Heart left ventricle (tissue), 16 donors: ENCODE measurements around the gene DHH. TPM values are rescaled to one million over a fixed set of nuclear protein-coding genes. Genes with fewer than 3 reads are reported as not detected.

Source experiments
- ATAC-seq, 4 donors: fragments of 200-7000 bp; cut with Tn5 transposase; one replicate each; pipeline ENCODE4 v1.9.1; 2020 to 2022; ENCODE audit warnings: moderate library complexity in 4 of 4, mild to moderate bottlenecking in 3 of 4, moderate number of reproducible peaks in 1 of 4
- DNase-seq, 5 donors: peaks; one replicate each; pipeline ENCODE4 v3.0.0-alpha.2; 2020
- H3K27ac ChIP-seq, 12 donors: fragments of 200-600 bp; sonication (generic) in 4 of 12; one replicate each; pipeline versions ENCODE4 v1.5.0 to v1.8.0; 2016 to 2022; ENCODE audit warnings: mild to moderate bottlenecking in 2 of 12
- H3K27me3 ChIP-seq, 9 donors: fragments of 200-600 bp; sonication (generic) in 2 of 9; one replicate each; pipeline versions ENCODE4 v1.5.1 to v1.8.0; 2016 to 2022; ENCODE audit warnings: mild to moderate bottlenecking in 3 of 9
- H3K36me3 ChIP-seq, 9 donors: fragments of 200-600 bp; sonication (generic) in 2 of 9; one replicate each; pipeline versions ENCODE4 v1.5.0 to v1.8.0; 2018 to 2022; ENCODE audit warnings: mild to moderate bottlenecking in 2 of 9
- H3K4me1 ChIP-seq, 12 donors: fragments of 200-600 bp; sonication (generic) in 4 of 12; one replicate each; pipeline versions ENCODE4 v1.5.0 to v1.8.0; 2016 to 2022; ENCODE audit warnings: mild to moderate bottlenecking in 3 of 12
- H3K4me3 ChIP-seq, 12 donors: fragments of 200-600 bp; sonication (generic) in 4 of 12; one replicate each; pipeline versions ENCODE4 v1.5.0 to v1.8.0; 2017 to 2022; ENCODE audit warnings: mild to moderate bottlenecking in 9 of 12, moderate library complexity in 4 of 12
- H3K9me3 ChIP-seq, 12 donors: fragments of 200-600 bp; sonication (generic) in 4 of 12; one replicate each; pipeline versions ENCODE4 v1.5.0 to v1.8.0; 2016 to 2022; ENCODE audit warnings: mild to moderate bottlenecking in 1 of 12
- POLR2A ChIP-seq, 2 donors: fragments of 450-650 bp; IDR thresholded peaks; one replicate each; pipeline ENCODE4 v1.6.1; 2017; ENCODE audit warnings: antibody characterized with exemption in 2 of 2, mild to moderate bottlenecking in 2 of 2, moderate library complexity in 2 of 2
- WGBS, 4 donors: extraction: QIAGEN DNeasy Blood & Tissue Kit in 2 of 4; methylation state at CpG; one replicate each; pipeline versions ENCODE4 v1.1.5 to v1.1.7; 2013 to 2018; 5-methylcytosine and 5-hydroxymethylcytosine counted together
- intact Hi-C, 10 donors: fragments of 100-400 bp; cut with DNase I; formaldehyde crosslinking; loops; one replicate each; pipeline versions ENCODE4 v1.11.1 to v1.14.2; 2022
- polyA plus RNA-seq, 2 donors: library from polyadenylated mRNA; stranded (reverse); fragments of 200-250 nt; gene quantifications; one replicate each; pipeline ENCODE4 v1.2.3, GENCODE V29; 2013
- total RNA-seq, 9 donors: library from RNA; depleted of rRNA in 2 of 9; stranded (reverse); fragments of >200 nt in 2 of 9; fragmentation: NEBNext Ultra II Directional in 3 of 9; extraction: Animal tissue kit (Norgen Biotek cat#: 25700) in 3 of 9; gene quantifications; one replicate each; pipeline versions ENCODE4 v1.1.0 to v1.2.4, GENCODE V29; 2016 to 2023
- TF ChIP-seq, protein P1 (sequence below), 12 donors: fragments of 200-600 bp; sonication (generic) in 4 of 12; IDR thresholded peaks; one replicate each; pipeline versions ENCODE4 v1.5.0 to v1.8.0; 2018 to 2022; ENCODE audit warnings: antibody characterized with exemption in 12 of 12, mild to moderate bottlenecking in 5 of 12
- donor health status: ischemic (EF 13 %, LVEDD 7.1; RV severe dilation, severe dysfunction).
- donor health status: healthy with polysubstance abuse.
- donor health status: DM: no; HTN: yes; CAD: no.
- donor health status: DM: no; HTN: no; CAD: no.
- donor health status: ischemic (EF 25% LVEDD 6.9; RV normal size, moderate dysfunction).
- donor health status: ischemic (EF 25% LVEDD 5.7; RV mildly dilated, moderate dysfunction).
- donor health status: healthy.
- donor health status: DM: yes; HTN: yes; CAD: no.
- donor health status: ischemic (EF 35%, LVEDD 5.7; RV mildly dilated, moderate dysfunction).
- donor health status: nonischemic (EF 11% LVEDD 7.7; RV severe dilation, severe dysfunction).
- donor health status: DM: yes; HTN: yes; CAD: no.
- donor health status: PGD.
- donor health status: ischemic (EF 29% LVEDD 5.4; RV normal size, mild dysfunction).
- donor health status: nonischemic (EF 23%, LVEDD 6.1; RV moderate dilation, normal function).

DHH gene
- total and polyA plus RNA-seq, 11 donors = 0.34 to 1.5 (median 0.76) TPM

DNA sequence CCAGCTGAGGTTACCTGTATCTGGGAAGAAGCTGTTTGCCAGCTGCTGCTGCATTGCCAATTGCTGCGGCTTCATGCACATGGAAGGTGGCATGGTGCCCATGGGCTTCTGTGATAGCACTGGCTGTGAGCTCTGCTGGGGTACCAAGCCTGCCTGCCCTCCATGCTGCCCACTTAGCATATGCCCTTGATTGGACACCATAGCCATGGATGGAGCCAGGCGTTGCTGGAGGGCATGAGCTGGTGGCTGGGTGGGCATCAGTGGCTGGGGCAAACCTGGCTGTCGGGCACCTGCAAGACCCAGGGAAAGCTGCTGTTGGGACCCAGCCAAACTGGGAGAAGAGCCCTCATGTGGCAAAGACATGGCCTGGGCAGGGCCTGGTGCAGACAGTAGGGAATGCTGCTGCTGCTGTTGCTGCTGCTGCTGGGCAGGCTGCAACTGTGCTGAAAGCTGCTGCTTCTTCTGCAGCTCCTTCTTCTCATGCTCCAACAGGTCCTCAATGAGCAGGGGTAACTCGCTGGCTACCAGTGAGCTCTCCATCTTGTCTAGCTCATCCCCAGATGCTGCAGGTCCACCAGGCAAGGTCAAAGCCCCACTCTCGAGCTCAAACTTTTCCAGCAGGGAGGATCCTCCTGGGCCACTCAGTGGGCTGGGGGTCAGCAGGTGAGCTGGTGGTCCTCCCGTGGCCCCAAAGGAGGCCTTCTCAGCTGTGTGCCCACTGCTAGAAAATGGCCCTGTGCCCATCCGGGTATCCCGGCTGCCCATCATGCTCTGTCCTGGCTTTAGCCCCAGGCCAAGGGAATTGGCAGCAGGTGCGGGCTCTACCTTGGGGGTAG lies 57.3 kb downstream of the DHH start:
- H3K36me3 ChIP-seq = peaks cover 0 to 99% (median 95%) of the 10 kb centered on the region in 9 donors
- H3K27ac ChIP-seq = no peak overlapping the region
- intact Hi-C loops = no loop called here
- H3K27me3 ChIP-seq = no peaks in the 10 kb centered on the region
- no peaks in the 10 kb centered on the region for H3K9me3 ChIP-seq
- peak in 3 of 5 donors; percentile 38 to 72 (median 55) for DNase-seq
- 75 to 93% (median 90%) methylated on average over 6 to 9 of the region's 9 CpGs for WGBS, 4 donors
- TF ChIP-seq, protein P1, sequence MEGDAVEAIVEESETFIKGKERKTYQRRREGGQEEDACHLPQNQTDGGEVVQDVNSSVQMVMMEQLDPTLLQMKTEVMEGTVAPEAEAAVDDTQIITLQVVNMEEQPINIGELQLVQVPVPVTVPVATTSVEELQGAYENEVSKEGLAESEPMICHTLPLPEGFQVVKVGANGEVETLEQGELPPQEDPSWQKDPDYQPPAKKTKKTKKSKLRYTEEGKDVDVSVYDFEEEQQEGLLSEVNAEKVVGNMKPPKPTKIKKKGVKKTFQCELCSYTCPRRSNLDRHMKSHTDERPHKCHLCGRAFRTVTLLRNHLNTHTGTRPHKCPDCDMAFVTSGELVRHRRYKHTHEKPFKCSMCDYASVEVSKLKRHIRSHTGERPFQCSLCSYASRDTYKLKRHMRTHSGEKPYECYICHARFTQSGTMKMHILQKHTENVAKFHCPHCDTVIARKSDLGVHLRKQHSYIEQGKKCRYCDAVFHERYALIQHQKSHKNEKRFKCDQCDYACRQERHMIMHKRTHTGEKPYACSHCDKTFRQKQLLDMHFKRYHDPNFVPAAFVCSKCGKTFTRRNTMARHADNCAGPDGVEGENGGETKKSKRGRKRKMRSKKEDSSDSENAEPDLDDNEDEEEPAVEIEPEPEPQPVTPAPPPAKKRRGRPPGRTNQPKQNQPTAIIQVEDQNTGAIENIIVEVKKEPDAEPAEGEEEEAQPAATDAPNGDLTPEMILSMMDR (IDR thresholded peaks at IDR 0.05) = no peak
- TF ChIP-seq POLR2A (IDR thresholded peaks at IDR 0.05) = no peak
- no peak overlapping the region for H3K4me3 ChIP-seq
- H3K4me1 ChIP-seq = peaks cover 0 to 9% (median 0%) of the 10 kb centered on the region in 12 donors
- peak in 3 of 4 donors; percentile 16 to 25 (median 16) for ATAC-seq

Other genes starting within 250 kb of the DHH start
- gene DDX23, start 242.6 kb downstream of the DHH start, total RNA-seq = 10 to 100 TPM; 25.3 to 51.2 (median 35.8) TPM
- gene DDX23, start 242.6 kb downstream of the DHH start, polyA plus RNA-seq = 10 to 100 TPM; 16.8 to 43.2 TPM
- gene RND1, start 228.9 kb downstream of the DHH start, total RNA-seq = 1 to 10 TPM in 2 of 9 donors, under 1 TPM in 5, not detected in 2; 0.35 to 1.5 (median 0.60) TPM
- gene RND1, start 228.9 kb downstream of the DHH start, polyA plus RNA-seq = under 1 TPM; 0.53 to 0.95 TPM
- 10 to 100 TPM in 2 of 9 donors, 1 to 10 TPM in 7; 1.6 to 26.0 (median 3.2) TPM for gene FKBP11, start 169.3 kb downstream of the DHH start, total RNA-seq
- gene FKBP11, start 169.3 kb downstream of the DHH start, polyA plus RNA-seq = 10 to 100 TPM in 1 of 2 donors, 1 to 10 TPM in 1; 5.5 to 28.1 TPM
- 100 to 1,000 TPM in 1 of 9 donors, 10 to 100 TPM in 8; 35.8 to 130 (median 54.0) TPM for gene ARF3, start 137.3 kb downstream of the DHH start, total RNA-seq
- gene ARF3, start 137.3 kb downstream of the DHH start, polyA plus RNA-seq = 10 to 100 TPM; 40.1 to 61.5 TPM
- 1 to 10 TPM in 1 of 9 donors, under 1 TPM in 7, not detected in 1; 0.12 to 1.3 (median 0.22) TPM for gene WNT10B, start 123.1 kb downstream of the DHH start, total RNA-seq
- under 1 TPM; 0.08 to 0.28 TPM for gene WNT10B, start 123.1 kb downstream of the DHH start, polyA plus RNA-seq
- gene WNT1, start 116.5 kb downstream of the DHH start, total RNA-seq = under 1 TPM in 1 of 9 donors, not detected in 8; 0.29 TPM
- gene WNT1, start 116.5 kb downstream of the DHH start, polyA plus RNA-seq = not detected
- gene DDN, start 95.4 kb downstream of the DHH start, total RNA-seq = 1 to 10 TPM in 4 of 9 donors, under 1 TPM in 5; 0.40 to 2.8 (median 0.95) TPM
- gene DDN, start 95.4 kb downstream of the DHH start, polyA plus RNA-seq = under 1 TPM; 0.42 to 0.91 TPM
- gene PRKAG1, start 76.0 kb downstream of the DHH start, total RNA-seq = 100 to 1,000 TPM in 2 of 9 donors, 10 to 100 TPM in 7; 72.0 to 107 (median 98.6) TPM
- 10 to 100 TPM; 91.5 to 93.5 TPM for gene PRKAG1, start 76.0 kb downstream of the DHH start, polyA plus RNA-seq
- gene KMT2D, start 34.0 kb downstream of the DHH start, total RNA-seq = 10 to 100 TPM; 32.5 to 82.7 (median 55.6) TPM
- gene KMT2D, start 34.0 kb downstream of the DHH start, polyA plus RNA-seq = 10 to 100 TPM; 38.1 to 47.4 TPM
- 1 to 10 TPM in 2 of 9 donors, under 1 TPM in 2, not detected in 5; 0.19 to 2.0 (median 0.72) TPM for gene RHEBL1, start 24.8 kb downstream of the DHH start, total RNA-seq
- under 1 TPM; 0.37 to 0.50 TPM for gene RHEBL1, start 24.8 kb downstream of the DHH start, polyA plus RNA-seq
- gene LMBR1L, start 16.0 kb upstream of the DHH start, total RNA-seq = 10 to 100 TPM; 10.4 to 43.5 (median 27.9) TPM
- gene LMBR1L, start 16.0 kb upstream of the DHH start, polyA plus RNA-seq = 10 to 100 TPM; 17.2 to 23.7 TPM
- gene TUBA1B, start 36.6 kb upstream of the DHH start, total RNA-seq = 100 to 1,000 TPM; 242 to 966 (median 464) TPM
- 1,000 to 10,000 TPM in 1 of 2 donors, 100 to 1,000 TPM in 1; 189 to 1,651 TPM for gene TUBA1B, start 36.6 kb upstream of the DHH start, polyA plus RNA-seq
- 100 to 1,000 TPM; 122 to 280 (median 184) TPM for gene TUBA1A, start 94.3 kb upstream of the DHH start, total RNA-seq
- gene TUBA1A, start 94.3 kb upstream of the DHH start, polyA plus RNA-seq = 100 to 1,000 TPM in 1 of 2 donors, 10 to 100 TPM in 1; 71.5 to 238 TPM
- 100 to 1,000 TPM in 2 of 9 donors, 10 to 100 TPM in 7; 35.2 to 298 (median 68.8) TPM for gene TUBA1C, start 170.3 kb upstream of the DHH start, total RNA-seq
- 100 to 1,000 TPM in 1 of 2 donors, 10 to 100 TPM in 1; 45.3 to 554 TPM for gene TUBA1C, start 170.3 kb upstream of the DHH start, polyA plus RNA-seq
- under 1 TPM in 4 of 9 donors, not detected in 5; 0.36 to 0.70 (median 0.54) TPM for gene PRPH, start 200.3 kb upstream of the DHH start, total RNA-seq
- gene PRPH, start 200.3 kb upstream of the DHH start, polyA plus RNA-seq = under 1 TPM; 0.11 to 0.27 TPM
- gene TROAP, start 228.5 kb upstream of the DHH start, total RNA-seq = 1 to 10 TPM in 2 of 9 donors, under 1 TPM in 4, not detected in 3; 0.33 to 6.4 (median 0.85) TPM
- under 1 TPM in 1 of 2 donors, not detected in 1; 0.11 TPM for gene TROAP, start 228.5 kb upstream of the DHH start, polyA plus RNA-seq
- gene C1QL4, start 242.4 kb upstream of the DHH start, total RNA-seq = not detected
- gene C1QL4, start 242.4 kb upstream of the DHH start, polyA plus RNA-seq = not detected